ENCODE measurements around the gene WEE1.
A peak's percentile ranks its signal among the peaks of the same experiment; 100 is the strongest.

The WEE1 gene

DNA sequence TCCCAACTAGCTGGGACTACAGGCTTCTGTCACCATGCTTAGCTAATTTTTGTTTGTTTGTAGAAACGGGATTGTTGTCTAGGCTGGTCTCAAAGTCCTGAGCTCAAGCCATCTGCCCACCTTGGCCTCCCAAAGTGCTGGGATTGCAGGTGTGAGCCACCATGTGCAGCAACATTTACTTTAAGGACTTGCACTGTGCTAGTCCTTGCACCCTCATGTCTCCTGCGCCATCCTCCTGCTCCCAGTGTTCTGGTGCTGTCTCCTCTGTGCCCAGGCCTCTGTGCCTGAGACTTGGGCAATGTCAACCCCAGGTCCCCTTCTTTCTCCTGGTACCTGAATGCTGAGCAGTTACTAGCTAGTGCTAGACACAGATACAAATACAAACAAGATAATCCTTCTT, 26.7 kb downstream of the WEE1 start:
- TF ChIP-seq POLR2AphosphoS5 (IDR thresholded peaks at IDR 0.05; ENCODE audit: low read depth, low read length): no peak
- TF ChIP-seq SIN3A (IDR thresholded peaks at IDR 0.05; ENCODE audit: borderline replicate concordance, insufficient read depth, low read length): no peak
- TF ChIP-seq, protein P1, sequence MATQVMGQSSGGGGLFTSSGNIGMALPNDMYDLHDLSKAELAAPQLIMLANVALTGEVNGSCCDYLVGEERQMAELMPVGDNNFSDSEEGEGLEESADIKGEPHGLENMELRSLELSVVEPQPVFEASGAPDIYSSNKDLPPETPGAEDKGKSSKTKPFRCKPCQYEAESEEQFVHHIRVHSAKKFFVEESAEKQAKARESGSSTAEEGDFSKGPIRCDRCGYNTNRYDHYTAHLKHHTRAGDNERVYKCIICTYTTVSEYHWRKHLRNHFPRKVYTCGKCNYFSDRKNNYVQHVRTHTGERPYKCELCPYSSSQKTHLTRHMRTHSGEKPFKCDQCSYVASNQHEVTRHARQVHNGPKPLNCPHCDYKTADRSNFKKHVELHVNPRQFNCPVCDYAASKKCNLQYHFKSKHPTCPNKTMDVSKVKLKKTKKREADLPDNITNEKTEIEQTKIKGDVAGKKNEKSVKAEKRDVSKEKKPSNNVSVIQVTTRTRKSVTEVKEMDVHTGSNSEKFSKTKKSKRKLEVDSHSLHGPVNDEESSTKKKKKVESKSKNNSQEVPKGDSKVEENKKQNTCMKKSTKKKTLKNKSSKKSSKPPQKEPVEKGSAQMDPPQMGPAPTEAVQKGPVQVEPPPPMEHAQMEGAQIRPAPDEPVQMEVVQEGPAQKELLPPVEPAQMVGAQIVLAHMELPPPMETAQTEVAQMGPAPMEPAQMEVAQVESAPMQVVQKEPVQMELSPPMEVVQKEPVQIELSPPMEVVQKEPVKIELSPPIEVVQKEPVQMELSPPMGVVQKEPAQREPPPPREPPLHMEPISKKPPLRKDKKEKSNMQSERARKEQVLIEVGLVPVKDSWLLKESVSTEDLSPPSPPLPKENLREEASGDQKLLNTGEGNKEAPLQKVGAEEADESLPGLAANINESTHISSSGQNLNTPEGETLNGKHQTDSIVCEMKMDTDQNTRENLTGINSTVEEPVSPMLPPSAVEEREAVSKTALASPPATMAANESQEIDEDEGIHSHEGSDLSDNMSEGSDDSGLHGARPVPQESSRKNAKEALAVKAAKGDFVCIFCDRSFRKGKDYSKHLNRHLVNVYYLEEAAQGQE (IDR thresholded peaks at IDR 0.05; ENCODE audit: insufficient read depth in 1 of 2, low read depth in 2 of 2, low read length in 2 of 2): no peak
- TF ChIP-seq FOXP2 (optimal IDR thresholded peaks at IDR 0.05; ENCODE audit: borderline replicate concordance, extremely low read depth, extremely low read length, insufficient read depth): no peak
- no peak for TF ChIP-seq TAF1 (IDR thresholded peaks at IDR 0.05; ENCODE audit: borderline replicate concordance, insufficient read depth, low read length)

GRCh38 chr11:9600644-9601036, 27.2 kb downstream of the WEE1 start:
- no peak for TF ChIP-seq FOXP2 (optimal IDR thresholded peaks at IDR 0.05; ENCODE audit: borderline replicate concordance, extremely low read depth, extremely low read length, insufficient read depth)
- TF ChIP-seq SIN3A (IDR thresholded peaks at IDR 0.05; ENCODE audit: borderline replicate concordance, insufficient read depth, low read length): no peak
- TF ChIP-seq POLR2AphosphoS5 (IDR thresholded peaks at IDR 0.05; ENCODE audit: low read depth, low read length): no peak
- TF ChIP-seq TAF1 (IDR thresholded peaks at IDR 0.05; ENCODE audit: borderline replicate concordance, insufficient read depth, low read length): no peak
- TF ChIP-seq, protein P1 (IDR thresholded peaks at IDR 0.05; ENCODE audit: insufficient read depth in 1 of 2, low read depth in 2 of 2, low read length in 2 of 2): no peak

DNA sequence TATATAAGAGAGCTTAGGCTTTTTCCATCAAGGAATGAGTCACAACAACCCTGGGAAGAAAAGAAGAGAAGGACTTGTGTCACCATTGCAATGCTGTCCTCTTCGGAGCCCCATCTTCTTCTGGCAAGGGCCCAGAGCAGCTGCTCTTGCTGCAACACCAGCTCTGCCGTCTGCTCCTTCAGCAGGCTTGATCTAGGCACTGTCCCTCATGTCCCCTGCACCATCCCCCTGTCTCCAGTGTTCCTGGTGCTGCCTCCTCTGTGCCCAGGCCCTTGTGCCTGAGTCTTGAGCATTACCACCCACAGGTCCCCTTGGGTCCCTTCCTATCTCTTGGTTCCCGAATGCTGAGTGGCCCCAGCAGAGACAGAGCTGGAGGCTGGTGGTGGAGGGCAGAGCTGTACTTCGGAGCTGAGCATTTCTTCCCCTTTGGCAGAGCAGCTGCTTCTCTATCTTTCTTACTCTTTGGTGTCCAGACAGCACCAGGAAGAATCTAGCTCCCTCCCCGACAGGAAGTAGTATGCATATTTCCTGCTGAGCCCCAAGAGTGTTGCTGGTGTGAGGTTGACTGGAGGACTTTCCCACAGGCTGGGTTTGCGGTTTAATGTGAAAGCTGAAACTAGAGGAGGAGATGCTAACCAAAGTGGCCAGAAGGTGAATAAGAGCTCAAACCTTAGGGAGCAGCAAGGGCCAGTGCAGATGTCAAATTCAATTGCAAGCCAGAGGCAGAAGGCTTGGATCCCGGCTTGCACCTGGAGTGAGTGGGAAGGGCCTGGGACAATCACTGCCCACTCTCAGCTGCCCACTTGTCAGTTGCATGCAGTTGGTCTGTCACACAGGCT, 27.8 kb downstream of the WEE1 start:
- no peak for TF ChIP-seq FOXP2 (optimal IDR thresholded peaks at IDR 0.05; ENCODE audit: borderline replicate concordance, extremely low read depth, extremely low read length, insufficient read depth)
- TF ChIP-seq, protein P1 (IDR thresholded peaks at IDR 0.05; ENCODE audit: insufficient read depth in 1 of 2, low read depth in 2 of 2, low read length in 2 of 2): no peak
- TF ChIP-seq TAF1 (IDR thresholded peaks at IDR 0.05; ENCODE audit: borderline replicate concordance, insufficient read depth, low read length): no peak
- no peak for TF ChIP-seq SIN3A (IDR thresholded peaks at IDR 0.05; ENCODE audit: borderline replicate concordance, insufficient read depth, low read length)
- peak; percentile 49; the same call in 1 of the 2 replicates for TF ChIP-seq POLR2AphosphoS5 (IDR thresholded peaks at IDR 0.05; ENCODE audit: low read depth, low read length)

DNA sequence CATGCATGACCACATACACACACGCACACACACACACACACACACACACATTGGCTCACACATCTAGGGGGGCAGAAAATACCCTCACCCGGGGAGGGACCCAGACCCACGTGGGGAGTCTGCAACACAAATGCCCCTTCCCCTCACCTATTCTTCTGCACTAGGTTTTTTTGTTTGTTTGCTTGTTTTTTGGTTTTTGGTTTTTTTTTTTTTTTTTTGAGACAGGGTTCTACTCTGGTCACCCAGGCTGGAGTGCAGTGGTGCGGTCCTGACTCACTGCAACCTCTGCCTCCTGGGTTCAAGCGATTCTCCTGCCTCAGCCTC, 28.4 kb downstream of the WEE1 start:
- TF ChIP-seq FOXP2 (optimal IDR thresholded peaks at IDR 0.05; ENCODE audit: borderline replicate concordance, extremely low read depth, extremely low read length, insufficient read depth) (no peak), SIN3A (IDR thresholded peaks at IDR 0.05; ENCODE audit: borderline replicate concordance, insufficient read depth, low read length) (no peak), POLR2AphosphoS5 (IDR thresholded peaks at IDR 0.05; ENCODE audit: low read depth, low read length) (no peak), TAF1 (IDR thresholded peaks at IDR 0.05; ENCODE audit: borderline replicate concordance, insufficient read depth, low read length) (no peak)
- TF ChIP-seq, protein P1 (IDR thresholded peaks at IDR 0.05; ENCODE audit: insufficient read depth in 1 of 2, low read depth in 2 of 2, low read length in 2 of 2): no peak
